Measurements from ENCODE around the gene FN1.
"Not testable (repeated sequence)": the region's sequence is repeated elsewhere in the genome, so short reads cannot be mapped to it uniquely, and the experiment has no call there.

FN1 gene

GRCh38 chr2:215363039-215363438 is 72.8 kb downstream of the FN1 start:
- no peak for DNase-seq (ENCODE audit: insufficient read length, low spot score)
- TF ChIP-seq CTCF (IDR thresholded peaks at IDR 0.05; ENCODE audit: insufficient read depth, missing control alignments): no peak
- no peak for FAIRE-seq

GRCh38 chr2:215362562-215362904 is 73.3 kb downstream of the FN1 start:
- FAIRE-seq (no peak), DNase-seq (ENCODE audit: insufficient read length, low spot score) (no peak)
- TF ChIP-seq CTCF (IDR thresholded peaks at IDR 0.05; ENCODE audit: insufficient read depth, missing control alignments): no peak

GRCh38 chr2:215361876-215362561 is 73.8 kb downstream of the FN1 start:
- FAIRE-seq: no peak
- DNase-seq (ENCODE audit: insufficient read length, low spot score): no peak
- no peak for TF ChIP-seq CTCF (IDR thresholded peaks at IDR 0.05; ENCODE audit: insufficient read depth, missing control alignments)

GRCh38 chr2:215361211-215361875 is 74.5 kb downstream of the FN1 start:
- FAIRE-seq (no peak), DNase-seq (ENCODE audit: insufficient read length, low spot score) (no peak)
- no peak for TF ChIP-seq CTCF (IDR thresholded peaks at IDR 0.05; ENCODE audit: insufficient read depth, missing control alignments)

- DNase-seq (ENCODE audit: insufficient read length, low spot score) (no peak), FAIRE-seq (no peak)
Measured at GRCh38 chr2:215360596-215360995, 75.3 kb downstream of the FN1 start.

GRCh38 chr2:215360059-215360458 is 75.8 kb downstream of the FN1 start:
- FAIRE-seq; DNase-seq (ENCODE audit: insufficient read length, low spot score): not testable (repeated sequence)

More at GRCh38 chr2:215360596-215360995, 75.3 kb downstream of the FN1 start:
- no peak for TF ChIP-seq CTCF (IDR thresholded peaks at IDR 0.05; ENCODE audit: insufficient read depth, missing control alignments)

GRCh38 chr2:215359576-215359922 is 76.3 kb downstream of the FN1 start:
- DNase-seq (ENCODE audit: insufficient read length, low spot score) (no peak), FAIRE-seq (no peak)
- no peak for TF ChIP-seq CTCF (IDR thresholded peaks at IDR 0.05; ENCODE audit: insufficient read depth, missing control alignments)
